Endothelial cell (in vitro differentiated cells): ENCODE data around the gene HS2ST1. TPM values are rescaled to one million over a fixed set of nuclear protein-coding genes. Genes with fewer than 3 reads are reported as not detected.

ENCODE experiments used
- DNase-seq: peaks from one replicate; pipeline ENCODE4 v3.0.0; 2021; ENCODE audit warnings: low spot score
- H3K27ac Mint-ChIP-seq: one replicate; pipeline ENCODE4 v1.8.0; 2021; ENCODE audit warnings: mixed read lengths, inconsistent platforms; ENCODE audit not compliant: unreplicated experiment
- H3K27me3 Mint-ChIP-seq: one replicate; pipeline ENCODE4 v1.8.0; 2021; ENCODE audit warnings: mild to moderate bottlenecking, moderate library complexity, mixed read lengths, inconsistent platforms; ENCODE audit not compliant: unreplicated experiment
- H3K36me3 Mint-ChIP-seq: one replicate; pipeline ENCODE4 v1.8.0; 2021; ENCODE audit warnings: mild to moderate bottlenecking, low read depth, mixed read lengths, inconsistent platforms; ENCODE audit not compliant: unreplicated experiment
- H3K4me1 Mint-ChIP-seq: one replicate; pipeline ENCODE4 v1.8.0; 2021; ENCODE audit warnings: mild to moderate bottlenecking, mixed read lengths, inconsistent platforms; ENCODE audit not compliant: unreplicated experiment
- H3K4me3 Mint-ChIP-seq: one replicate; pipeline ENCODE4 v1.8.0; 2021; ENCODE audit warnings: mild to moderate bottlenecking, mixed read lengths, inconsistent platforms; ENCODE audit not compliant: unreplicated experiment
- H3K9me3 Mint-ChIP-seq: one replicate; pipeline ENCODE4 v1.8.0; 2021; ENCODE audit warnings: mixed read lengths, inconsistent platforms; ENCODE audit not compliant: unreplicated experiment
- total RNA-seq: library from RNA; stranded (reverse); fragmentation: NEBNext Ultra II Directional; extraction: Animal tissue kit (Norgen Biotek cat#: 25700); gene quantifications from one replicate; pipeline ENCODE4 v1.2.1, GENCODE V29; 2021; ENCODE audit not compliant: unreplicated experiment
- TF ChIP-seq, protein P1 (sequence below): fragments of 200-600 bp; sonication (generic); IDR thresholded peaks from one replicate; pipeline ENCODE4 v1.5.0; 2021; ENCODE audit warnings: antibody characterized with exemption; ENCODE audit not compliant: unreplicated experiment

HS2ST1 gene
- total RNA-seq, 1 donor from 2014 or later = 22.1 TPM

DNA sequence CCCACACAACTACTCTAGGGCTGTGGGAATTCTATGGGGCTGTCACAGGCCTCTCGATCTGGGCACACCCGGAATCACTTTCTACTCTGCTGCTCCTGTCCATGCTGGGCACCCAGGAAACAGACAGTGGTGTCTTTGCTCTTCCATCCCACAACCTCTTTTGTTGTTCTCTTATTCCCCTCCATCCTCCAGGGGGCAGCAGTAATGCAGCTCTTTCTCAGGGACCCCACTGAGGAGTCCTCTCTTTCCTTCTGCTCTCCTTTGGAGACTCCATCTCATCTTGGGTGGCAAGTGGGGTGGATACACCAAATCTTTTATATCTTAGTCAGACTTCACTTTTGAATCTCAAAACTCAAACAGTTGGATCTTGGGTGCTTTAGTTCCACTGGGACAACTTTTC, 206.3 kb downstream of the HS2ST1 start:
- H3K9me3 Mint-ChIP-seq = no peaks in the 10 kb centered on the region
- TF ChIP-seq, protein P1, sequence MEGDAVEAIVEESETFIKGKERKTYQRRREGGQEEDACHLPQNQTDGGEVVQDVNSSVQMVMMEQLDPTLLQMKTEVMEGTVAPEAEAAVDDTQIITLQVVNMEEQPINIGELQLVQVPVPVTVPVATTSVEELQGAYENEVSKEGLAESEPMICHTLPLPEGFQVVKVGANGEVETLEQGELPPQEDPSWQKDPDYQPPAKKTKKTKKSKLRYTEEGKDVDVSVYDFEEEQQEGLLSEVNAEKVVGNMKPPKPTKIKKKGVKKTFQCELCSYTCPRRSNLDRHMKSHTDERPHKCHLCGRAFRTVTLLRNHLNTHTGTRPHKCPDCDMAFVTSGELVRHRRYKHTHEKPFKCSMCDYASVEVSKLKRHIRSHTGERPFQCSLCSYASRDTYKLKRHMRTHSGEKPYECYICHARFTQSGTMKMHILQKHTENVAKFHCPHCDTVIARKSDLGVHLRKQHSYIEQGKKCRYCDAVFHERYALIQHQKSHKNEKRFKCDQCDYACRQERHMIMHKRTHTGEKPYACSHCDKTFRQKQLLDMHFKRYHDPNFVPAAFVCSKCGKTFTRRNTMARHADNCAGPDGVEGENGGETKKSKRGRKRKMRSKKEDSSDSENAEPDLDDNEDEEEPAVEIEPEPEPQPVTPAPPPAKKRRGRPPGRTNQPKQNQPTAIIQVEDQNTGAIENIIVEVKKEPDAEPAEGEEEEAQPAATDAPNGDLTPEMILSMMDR = no peak
- no peak for DNase-seq
- no peak overlapping the region for H3K4me3 Mint-ChIP-seq
- H3K27ac Mint-ChIP-seq = no peak overlapping the region
- H3K36me3 Mint-ChIP-seq = no peaks in the 10 kb centered on the region
- peaks cover 1% of the 10 kb centered on the region for H3K27me3 Mint-ChIP-seq
- no peaks in the 10 kb centered on the region for H3K4me1 Mint-ChIP-seq

DNA sequence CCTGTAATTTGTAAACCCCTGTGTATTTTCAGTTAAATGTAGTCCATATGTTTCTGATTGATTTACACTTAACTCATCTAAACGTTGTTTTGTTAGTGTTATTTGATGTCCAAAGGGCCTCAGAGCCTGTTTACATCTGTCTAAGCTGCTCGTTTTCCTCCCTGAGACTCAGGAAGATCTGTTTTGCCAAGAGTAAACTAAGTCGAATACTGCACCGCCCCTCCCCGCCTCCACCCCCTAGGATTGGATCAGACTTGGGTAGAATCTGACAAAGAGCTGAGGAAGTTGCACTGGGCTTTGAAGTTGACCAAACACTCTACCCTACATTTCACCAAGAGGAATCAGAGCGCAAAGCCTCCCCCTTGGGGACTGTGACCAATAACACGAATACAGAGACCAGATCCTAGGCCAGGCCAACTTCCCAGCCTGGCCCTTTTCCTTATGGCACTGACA, 207.3 kb downstream of the HS2ST1 start:
- Mint-ChIP-seq H3K27me3 (peaks cover 1% of the 10 kb centered on the region), H3K9me3 (no peaks in the 10 kb centered on the region), H3K36me3 (no peaks in the 10 kb centered on the region), H3K4me1 (no peaks in the 10 kb centered on the region), H3K27ac (no peak overlapping the region), H3K4me3 (no peak overlapping the region)
- DNase-seq = no peak
- TF ChIP-seq, protein P1 = no peak

DNA sequence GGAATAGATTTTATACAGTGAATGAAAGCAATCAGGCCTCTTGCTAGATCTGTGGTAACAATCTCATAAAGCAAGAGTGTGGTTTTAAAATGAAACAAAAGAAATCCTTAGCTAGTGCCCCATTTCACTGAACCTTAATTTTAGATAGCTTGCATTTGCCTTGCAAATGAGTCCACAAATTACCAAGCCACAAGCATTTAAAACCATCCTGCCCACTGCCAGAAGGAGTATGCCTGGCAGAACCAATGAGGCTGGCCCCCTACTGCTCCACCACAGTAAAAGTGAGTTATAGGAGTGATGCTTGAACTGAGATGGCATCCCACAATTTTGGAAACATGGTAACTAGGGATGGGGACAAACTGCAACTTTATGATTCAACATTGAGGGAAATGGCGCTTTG, 207.8 kb downstream of the HS2ST1 start:
- no peak overlapping the region for H3K27ac Mint-ChIP-seq
- TF ChIP-seq, protein P1 = no peak
- H3K27me3 Mint-ChIP-seq = peaks cover 1% of the 10 kb centered on the region
- H3K9me3 Mint-ChIP-seq = no peaks in the 10 kb centered on the region
- H3K36me3 Mint-ChIP-seq = no peaks in the 10 kb centered on the region
- no peaks in the 10 kb centered on the region for H3K4me1 Mint-ChIP-seq
- H3K4me3 Mint-ChIP-seq = no peak overlapping the region
- no peak for DNase-seq

DNA sequence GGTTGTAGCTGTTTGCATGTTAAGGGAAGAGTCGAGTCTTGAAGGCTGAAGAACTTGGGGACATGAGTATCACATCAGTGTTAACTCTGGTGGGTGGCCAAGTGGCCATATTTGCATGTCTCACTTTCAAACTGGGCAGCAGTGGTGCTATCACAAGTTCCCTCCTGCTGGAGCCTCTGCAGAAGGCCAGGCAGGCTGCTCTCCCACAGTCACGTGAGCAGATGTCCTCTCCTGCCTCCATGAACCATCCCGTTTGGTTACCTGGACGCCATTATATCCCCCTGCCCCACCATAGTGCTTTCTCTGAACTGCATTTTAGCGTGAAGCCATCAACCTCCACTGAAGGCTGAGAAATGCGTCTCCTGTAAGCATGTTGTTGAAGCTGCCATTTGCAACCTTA, 209.2 kb downstream of the HS2ST1 start:
- Mint-ChIP-seq H3K9me3 (no peaks in the 10 kb centered on the region), H3K4me1 (no peaks in the 10 kb centered on the region), H3K27ac (no peak overlapping the region), H3K36me3 (no peaks in the 10 kb centered on the region), H3K4me3 (no peak overlapping the region), H3K27me3 (peaks cover 1% of the 10 kb centered on the region)
- TF ChIP-seq, protein P1 = no peak
- DNase-seq = no peak

DNA sequence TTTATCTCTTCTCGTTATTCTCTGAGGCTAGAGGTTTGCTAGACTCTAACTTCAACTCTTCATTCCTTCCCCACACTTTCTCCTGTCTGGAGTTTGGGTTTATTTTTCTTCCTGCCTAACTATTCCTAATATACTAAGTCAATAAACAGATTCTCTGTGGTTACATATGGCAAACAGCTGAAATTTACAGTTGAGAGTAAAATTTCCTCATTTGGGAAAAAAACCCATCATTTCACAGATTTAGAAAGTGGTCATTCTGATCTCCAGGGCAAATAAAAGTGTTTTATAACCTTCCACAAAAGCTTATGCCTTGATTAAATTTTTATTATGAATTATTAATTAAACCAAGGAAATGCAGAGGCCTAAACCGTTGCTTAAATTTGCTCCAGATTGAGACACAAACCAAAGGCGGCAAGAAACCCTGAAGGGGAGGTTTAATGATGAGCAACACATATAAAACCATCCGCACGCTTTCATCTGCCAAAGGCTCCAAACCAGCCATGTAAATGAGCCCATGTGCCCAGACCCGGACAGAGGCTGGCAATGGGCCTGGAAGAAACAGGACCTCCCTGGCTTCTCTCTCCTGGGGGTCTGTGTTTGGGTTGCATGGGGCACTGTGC, 212.6 kb downstream of the HS2ST1 start:
- H3K27ac Mint-ChIP-seq = no peak overlapping the region
- DNase-seq = no peak
- H3K9me3 Mint-ChIP-seq = no peaks in the 10 kb centered on the region
- H3K36me3 Mint-ChIP-seq = no peaks in the 10 kb centered on the region
- H3K4me3 Mint-ChIP-seq = no peak overlapping the region
- peaks cover 1% of the 10 kb centered on the region for H3K27me3 Mint-ChIP-seq
- peaks cover 7% of the 10 kb centered on the region for H3K4me1 Mint-ChIP-seq
- TF ChIP-seq, protein P1 = no peak
